ENCODE measurements around the gene FXN. TPM values are rescaled to one million over a fixed set of nuclear protein-coding genes. Genes with fewer than 3 reads are reported as not detected.
"Not testable (repeated sequence)": the region's sequence is repeated elsewhere in the genome, so short reads cannot be mapped to it uniquely, and the experiment has no call there.

The FXN gene
- total RNA-seq, 2 experiments from 2014 or later = 6.9 to 36.1 TPM

GRCh38 chr9:69109152-69109551 is 73.6 kb downstream of the FXN start:
- no TSS peak for BruUV-seq (replicated peaks)

GRCh38 chr9:69112646-69113045 is 77.1 kb downstream of the FXN start:
- POLR2A ChIA-PET = interaction anchor here (0.6 to 0.7 kb wide), 3 partner anchors 10 to 158 kb away, joined by 3 to 4 read pairs (median 3); no protein-coding TSS in a partner anchor
- H3K4me3 ChIP-seq (ENCODE audit: low read depth, low read length, poor library complexity, severe bottlenecking); H2AFZ ChIP-seq (ENCODE audit: low read length); CTCF ChIA-PET (ENCODE audit: unreplicated experiment); intact Hi-C loops (cut with micrococcal nuclease; ENCODE audit: unreplicated experiment); H4K20me1 ChIP-seq (ENCODE audit: insufficient read depth, low read length); BruUV-seq (replicated peaks); H3K36me3 ChIP-seq (ENCODE audit: insufficient read depth, low read length); DNase-seq (ENCODE audit: low spot score); H3K9me2 ChIP-seq (ENCODE audit: insufficient read depth, low read length); H3K9me3 ChIP-seq (ENCODE audit: low read length); H3K27ac ChIP-seq (ENCODE audit: low read depth, low read length, poor library complexity, severe bottlenecking); H3K4me1 ChIP-seq (ENCODE audit: insufficient read depth, low read length, poor library complexity, severe bottlenecking); H3K4me2 ChIP-seq (ENCODE audit: low read length); H3K79me2 ChIP-seq (ENCODE audit: insufficient read depth, low read depth, low read length): not testable (repeated sequence)

More at GRCh38 chr9:69109152-69109551, 73.6 kb downstream of the FXN start:
- Histone ChIP-seq H3K4me2 (ENCODE audit: low read length) (no peak overlapping the region), H3K4me1 (ENCODE audit: insufficient read depth, low read length, poor library complexity, severe bottlenecking) (no peaks in the 10 kb centered on the region), H3K79me2 (ENCODE audit: insufficient read depth, low read depth, low read length) (no peaks in the 10 kb centered on the region), H3K9me3 (ENCODE audit: low read length) (no peaks in the 10 kb centered on the region), H3K9me2 (ENCODE audit: insufficient read depth, low read length) (no peaks in the 10 kb centered on the region), H4K20me1 (ENCODE audit: insufficient read depth, low read length) (no peaks in the 10 kb centered on the region), H3K27ac (ENCODE audit: low read depth, low read length, poor library complexity, severe bottlenecking) (no peak overlapping the region), H2AFZ (ENCODE audit: low read length) (no peak overlapping the region), H3K36me3 (ENCODE audit: insufficient read depth, low read length) (no peaks in the 10 kb centered on the region), H3K4me3 (ENCODE audit: low read depth, low read length, poor library complexity, severe bottlenecking) (no peak overlapping the region)
- DNase-seq (ENCODE audit: low spot score) = no peak
- ChIA-PET POLR2A (no interaction called here), CTCF (ENCODE audit: unreplicated experiment) (no interaction called here)
- intact Hi-C loops (cut with micrococcal nuclease; ENCODE audit: unreplicated experiment) = no loop called here
- TF ChIP-seq EZH2phosphoT487 (IDR thresholded peaks at IDR 0.05; ENCODE audit: borderline replicate concordance, low read depth, low read length) = no peak
- TF ChIP-seq CTCF (conservative IDR thresholded peaks at IDR 0.05; ENCODE audit: low read length) = no peak

- no peaks in the 10 kb centered on the region for H3K9me2 ChIP-seq (ENCODE audit: insufficient read depth, low read length)
- H3K9me3 ChIP-seq (ENCODE audit: low read length) = no peaks in the 10 kb centered on the region
- no peak overlapping the region for H2AFZ ChIP-seq (ENCODE audit: low read length)
- no peak overlapping the region for H3K27ac ChIP-seq (ENCODE audit: low read depth, low read length, poor library complexity, severe bottlenecking)
- BruUV-seq (replicated peaks) = no TSS peak
- no peaks in the 10 kb centered on the region for H3K79me2 ChIP-seq (ENCODE audit: insufficient read depth, low read depth, low read length)
- DNase-seq (ENCODE audit: low spot score) = no peak
- no peaks in the 10 kb centered on the region for H3K36me3 ChIP-seq (ENCODE audit: insufficient read depth, low read length)
- ChIA-PET CTCF (ENCODE audit: unreplicated experiment) (no interaction called here), POLR2A (no interaction called here)
- H3K4me3 ChIP-seq (ENCODE audit: low read depth, low read length, poor library complexity, severe bottlenecking) = no peak overlapping the region
- peaks cover 4% of the 10 kb centered on the region for H3K4me1 ChIP-seq (ENCODE audit: insufficient read depth, low read length, poor library complexity, severe bottlenecking)
- intact Hi-C loops (cut with micrococcal nuclease; ENCODE audit: unreplicated experiment) = no loop called here
- TF ChIP-seq EZH2phosphoT487 (IDR thresholded peaks at IDR 0.05; ENCODE audit: borderline replicate concordance, low read depth, low read length) (no peak), CTCF (conservative IDR thresholded peaks at IDR 0.05; ENCODE audit: low read length) (no peak)
- no peaks in the 10 kb centered on the region for H4K20me1 ChIP-seq (ENCODE audit: insufficient read depth, low read length)
- H3K4me2 ChIP-seq (ENCODE audit: low read length) = no peak overlapping the region
Measured at GRCh38 chr9:69115621-69116020, 80.1 kb downstream of the FXN start.
